Activated naive CD8-positive, alpha-beta T cell treated with anti-CD3 and anti-CD28 coated beads for 36 hours (primary cell): Measurements from ENCODE around the gene ACSM2A. TPM values are rescaled to one million over a fixed set of nuclear protein-coding genes. Genes with fewer than 3 reads are reported as not detected.
"Not testable (repeated sequence)": the region's sequence is repeated elsewhere in the genome, so short reads cannot be mapped to it uniquely, and the experiment has no call there.

Experiments used
- DNase-seq: peaks from one replicate; pipeline ENCODE4 v3.0.0; 2021
- H3K27ac Mint-ChIP-seq: one replicate; pipeline ENCODE4 v1.8.0; 2022; ENCODE audit warnings: mild to moderate bottlenecking, moderate library complexity, mixed read lengths
- H3K27me3 Mint-ChIP-seq: one replicate; pipeline ENCODE4 v1.8.0; 2022; ENCODE audit warnings: mild to moderate bottlenecking, mixed read lengths
- H3K36me3 Mint-ChIP-seq: one replicate; pipeline ENCODE4 v1.8.0; 2021; ENCODE audit warnings: mild to moderate bottlenecking, mixed read lengths
- H3K4me1 Mint-ChIP-seq: one replicate; pipeline ENCODE4 v1.8.0; 2021; ENCODE audit warnings: mixed read lengths
- H3K4me3 Mint-ChIP-seq: one replicate; pipeline ENCODE4 v1.8.0; 2022; ENCODE audit warnings: mild to moderate bottlenecking, moderate library complexity, mixed read lengths
- H3K9me3 Mint-ChIP-seq: one replicate; pipeline ENCODE4 v1.8.0; 2022; ENCODE audit warnings: mixed read lengths
- total RNA-seq, 2 experiments: library from RNA; stranded (reverse); gene quantifications; one replicate each; pipeline ENCODE4 v1.2.3, GENCODE V29; 2021

Gene ACSM2A
- total RNA-seq, 2 experiments from 2014 or later = not detected

GRCh38 chr16:20438950-20439349 lies 12.4 kb upstream of the ACSM2A start:
- H3K36me3 Mint-ChIP-seq, H3K27me3 Mint-ChIP-seq, DNase-seq, H3K4me1 Mint-ChIP-seq, H3K4me3 Mint-ChIP-seq, H3K9me3 Mint-ChIP-seq, H3K27ac Mint-ChIP-seq: not testable (repeated sequence)

- H3K4me3 Mint-ChIP-seq, H3K27ac Mint-ChIP-seq, H3K4me1 Mint-ChIP-seq, DNase-seq, H3K36me3 Mint-ChIP-seq, H3K9me3 Mint-ChIP-seq, H3K27me3 Mint-ChIP-seq: not testable (repeated sequence)
Observed at GRCh38 chr16:20439820-20440231, 11.5 kb upstream of the ACSM2A start.

GRCh38 chr16:20440731-20441130 lies 10.6 kb upstream of the ACSM2A start:
- not testable (repeated sequence) for H3K4me1 Mint-ChIP-seq, DNase-seq, H3K27me3 Mint-ChIP-seq, H3K36me3 Mint-ChIP-seq, H3K4me3 Mint-ChIP-seq, H3K9me3 Mint-ChIP-seq, H3K27ac Mint-ChIP-seq

- H3K4me3 Mint-ChIP-seq = no peak overlapping the region
- no peaks in the 10 kb centered on the region for H3K9me3 Mint-ChIP-seq
- H3K27me3 Mint-ChIP-seq = peaks cover 4% of the 10 kb centered on the region
- H3K4me1 Mint-ChIP-seq = no peaks in the 10 kb centered on the region
- H3K36me3 Mint-ChIP-seq = no peaks in the 10 kb centered on the region
- no peak overlapping the region for H3K27ac Mint-ChIP-seq
- DNase-seq = no peak
Observed at GRCh38 chr16:20441191-20441590, 10.1 kb upstream of the ACSM2A start.

GRCh38 chr16:20441859-20442258 lies 9.5 kb upstream of the ACSM2A start:
- not testable (repeated sequence) for H3K36me3 Mint-ChIP-seq, H3K9me3 Mint-ChIP-seq, DNase-seq, H3K27ac Mint-ChIP-seq, H3K27me3 Mint-ChIP-seq, H3K4me3 Mint-ChIP-seq, H3K4me1 Mint-ChIP-seq

- not testable (repeated sequence) for DNase-seq, H3K9me3 Mint-ChIP-seq, H3K27ac Mint-ChIP-seq, H3K4me3 Mint-ChIP-seq, H3K36me3 Mint-ChIP-seq, H3K4me1 Mint-ChIP-seq, H3K27me3 Mint-ChIP-seq
Observed at GRCh38 chr16:20446652-20447393, 4.5 kb upstream of the ACSM2A start.

- not testable (repeated sequence) for H3K27ac Mint-ChIP-seq, H3K9me3 Mint-ChIP-seq, DNase-seq, H3K4me3 Mint-ChIP-seq, H3K4me1 Mint-ChIP-seq, H3K36me3 Mint-ChIP-seq
- peaks cover 11% of the 10 kb centered on the region for H3K27me3 Mint-ChIP-seq
Observed at GRCh38 chr16:20453633-20454032, 2.3 kb downstream of the ACSM2A start.

GRCh38 chr16:20459227-20459626 lies 7.9 kb downstream of the ACSM2A start:
- H3K4me1 Mint-ChIP-seq, DNase-seq, H3K36me3 Mint-ChIP-seq, H3K9me3 Mint-ChIP-seq, H3K4me3 Mint-ChIP-seq, H3K27ac Mint-ChIP-seq: not testable (repeated sequence)
- H3K27me3 Mint-ChIP-seq = peaks cover 11% of the 10 kb centered on the region

GRCh38 chr16:20460313-20460712 lies 9.0 kb downstream of the ACSM2A start:
- not testable (repeated sequence) for H3K36me3 Mint-ChIP-seq, H3K9me3 Mint-ChIP-seq, H3K4me3 Mint-ChIP-seq, H3K4me1 Mint-ChIP-seq, DNase-seq, H3K27me3 Mint-ChIP-seq, H3K27ac Mint-ChIP-seq

GRCh38 chr16:20468954-20469353 lies 17.6 kb downstream of the ACSM2A start:
- not testable (repeated sequence) for H3K4me1 Mint-ChIP-seq, H3K4me3 Mint-ChIP-seq, H3K27me3 Mint-ChIP-seq, H3K27ac Mint-ChIP-seq, DNase-seq, H3K36me3 Mint-ChIP-seq, H3K9me3 Mint-ChIP-seq

GRCh38 chr16:20469930-20470329 lies 18.6 kb downstream of the ACSM2A start:
- not testable (repeated sequence) for DNase-seq, H3K4me1 Mint-ChIP-seq, H3K27ac Mint-ChIP-seq, H3K36me3 Mint-ChIP-seq, H3K9me3 Mint-ChIP-seq, H3K27me3 Mint-ChIP-seq, H3K4me3 Mint-ChIP-seq

- not testable (repeated sequence) for DNase-seq
Observed at GRCh38 chr16:20470732-20471131, 19.4 kb downstream of the ACSM2A start.

GRCh38 chr16:20477188-20477744 lies 25.9 kb downstream of the ACSM2A start:
- not testable (repeated sequence) for H3K9me3 Mint-ChIP-seq, DNase-seq, H3K4me1 Mint-ChIP-seq, H3K27ac Mint-ChIP-seq, H3K36me3 Mint-ChIP-seq, H3K4me3 Mint-ChIP-seq
- H3K27me3 Mint-ChIP-seq = peaks cover 20% of the 10 kb centered on the region

More at GRCh38 chr16:20470732-20471131, 19.4 kb downstream of the ACSM2A start:
- not testable (repeated sequence) for H3K4me3 Mint-ChIP-seq, H3K4me1 Mint-ChIP-seq, H3K27me3 Mint-ChIP-seq, H3K9me3 Mint-ChIP-seq, H3K36me3 Mint-ChIP-seq, H3K27ac Mint-ChIP-seq

GRCh38 chr16:20483989-20484388 lies 32.7 kb downstream of the ACSM2A start:
- H3K27ac Mint-ChIP-seq, H3K9me3 Mint-ChIP-seq, H3K4me3 Mint-ChIP-seq, DNase-seq, H3K27me3 Mint-ChIP-seq, H3K4me1 Mint-ChIP-seq, H3K36me3 Mint-ChIP-seq: not testable (repeated sequence)

- Mint-ChIP-seq H3K4me3 (no peak overlapping the region), H3K27ac (no peak overlapping the region), H3K27me3 (peaks cover 4% of the 10 kb centered on the region), H3K9me3 (no peaks in the 10 kb centered on the region), H3K4me1 (no peaks in the 10 kb centered on the region), H3K36me3 (no peaks in the 10 kb centered on the region)
- no peak for DNase-seq
Observed at GRCh38 chr16:20484726-20485125, 33.4 kb downstream of the ACSM2A start.

- Mint-ChIP-seq H3K4me1 (no peaks in the 10 kb centered on the region), H3K36me3 (no peaks in the 10 kb centered on the region)
Observed at GRCh38 chr16:20485408-20485807, 34.1 kb downstream of the ACSM2A start.

More at GRCh38 chr16:20485408-20485807, 34.1 kb downstream of the ACSM2A start:
- H3K27me3 Mint-ChIP-seq = peaks cover 4% of the 10 kb centered on the region
- H3K27ac Mint-ChIP-seq = no peak overlapping the region
- H3K9me3 Mint-ChIP-seq = no peaks in the 10 kb centered on the region
- H3K4me3 Mint-ChIP-seq = no peak overlapping the region
- DNase-seq = no peak
